ENCODE results near the gene VCAN. TPM values are rescaled to one million over a fixed set of nuclear protein-coding genes. Genes with fewer than 3 reads are reported as not detected.
A peak's percentile ranks its signal among the peaks of the same experiment; 100 is the strongest.

The VCAN gene
- total and polyA plus RNA-seq, 11 donors: 4.8 to 121 (median 26.4) TPM

DNA sequence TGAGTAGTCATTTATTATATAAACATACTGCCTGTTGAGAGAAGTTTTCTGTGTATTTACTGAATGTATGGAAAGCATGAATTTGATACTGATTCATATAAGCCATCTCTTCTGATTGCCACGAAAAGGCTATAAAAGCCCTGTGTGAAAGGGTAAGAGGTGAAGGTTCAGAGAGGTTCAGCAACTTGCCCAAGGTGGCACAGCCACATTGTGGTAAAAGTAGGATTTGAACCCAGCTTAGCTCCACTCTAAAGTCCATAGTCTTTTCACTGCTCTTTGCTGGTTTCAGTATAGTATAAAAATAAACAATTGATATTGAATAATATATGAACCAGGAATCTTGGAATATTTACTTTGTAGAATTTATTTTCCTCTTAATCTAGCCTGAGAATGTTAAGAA is 71.3 kb downstream of the VCAN start:
- intact Hi-C loops (cut with DNase I): no loop called here
- Histone ChIP-seq H3K9me3 (no peaks in the 10 kb centered on the region), H3K27ac (no peak overlapping the region), H3K4me1 (peaks cover 0 to 18% (median 0%) of the 10 kb centered on the region in 12 donors), H3K27me3 (no peaks in the 10 kb centered on the region), H3K4me3 (no peak overlapping the region), H3K36me3 (peaks cover 0 to 19% (median 2%) of the 10 kb centered on the region in 9 donors)
- DNase-seq: no peak
- ATAC-seq: no peak
- 69 to 94% (median 90%) methylated on average over 1 of the region's 1 CpG for WGBS, 4 donors
- no peak for TF ChIP-seq POLR2A (IDR thresholded peaks at IDR 0.05)
- TF ChIP-seq, protein P1, sequence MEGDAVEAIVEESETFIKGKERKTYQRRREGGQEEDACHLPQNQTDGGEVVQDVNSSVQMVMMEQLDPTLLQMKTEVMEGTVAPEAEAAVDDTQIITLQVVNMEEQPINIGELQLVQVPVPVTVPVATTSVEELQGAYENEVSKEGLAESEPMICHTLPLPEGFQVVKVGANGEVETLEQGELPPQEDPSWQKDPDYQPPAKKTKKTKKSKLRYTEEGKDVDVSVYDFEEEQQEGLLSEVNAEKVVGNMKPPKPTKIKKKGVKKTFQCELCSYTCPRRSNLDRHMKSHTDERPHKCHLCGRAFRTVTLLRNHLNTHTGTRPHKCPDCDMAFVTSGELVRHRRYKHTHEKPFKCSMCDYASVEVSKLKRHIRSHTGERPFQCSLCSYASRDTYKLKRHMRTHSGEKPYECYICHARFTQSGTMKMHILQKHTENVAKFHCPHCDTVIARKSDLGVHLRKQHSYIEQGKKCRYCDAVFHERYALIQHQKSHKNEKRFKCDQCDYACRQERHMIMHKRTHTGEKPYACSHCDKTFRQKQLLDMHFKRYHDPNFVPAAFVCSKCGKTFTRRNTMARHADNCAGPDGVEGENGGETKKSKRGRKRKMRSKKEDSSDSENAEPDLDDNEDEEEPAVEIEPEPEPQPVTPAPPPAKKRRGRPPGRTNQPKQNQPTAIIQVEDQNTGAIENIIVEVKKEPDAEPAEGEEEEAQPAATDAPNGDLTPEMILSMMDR (IDR thresholded peaks at IDR 0.05): no peak

DNA sequence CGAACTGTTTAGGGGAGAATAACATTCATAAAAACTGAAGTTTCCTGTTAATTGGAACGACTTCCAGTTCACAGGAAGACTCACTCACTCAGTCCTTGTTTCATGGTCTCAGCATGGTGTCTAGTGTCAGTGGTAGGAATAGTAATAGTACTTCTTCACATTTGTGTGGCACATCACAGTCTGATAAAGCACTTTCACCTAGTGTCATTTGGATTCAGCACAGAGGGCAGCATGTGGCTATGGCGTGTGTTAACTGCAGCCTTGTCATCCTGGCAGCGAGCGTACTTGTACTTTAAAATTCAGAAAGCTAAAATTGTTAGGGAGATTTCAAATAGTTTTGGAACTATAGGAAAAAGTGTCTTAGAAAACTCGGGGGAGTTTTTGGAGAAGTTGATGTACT is 72.4 kb downstream of the VCAN start:
- WGBS, 4 donors: 72 to 79% (median 76%) methylated on average over 6 of the region's 6 CpGs
- DNase-seq: no peak
- no peak for TF ChIP-seq POLR2A (IDR thresholded peaks at IDR 0.05)
- TF ChIP-seq, protein P1 (IDR thresholded peaks at IDR 0.05): no peak
- H3K27me3 ChIP-seq: no peaks in the 10 kb centered on the region
- no peaks in the 10 kb centered on the region for H3K9me3 ChIP-seq
- H3K4me3 ChIP-seq: no peak overlapping the region
- no peak for ATAC-seq
- H3K4me1 ChIP-seq: peaks cover 0 to 11% (median 0%) of the 10 kb centered on the region in 12 donors
- intact Hi-C loops (cut with DNase I): no loop called here
- peaks cover 0 to 19% (median 0%) of the 10 kb centered on the region in 9 donors for H3K36me3 ChIP-seq
- no peak overlapping the region for H3K27ac ChIP-seq

DNA sequence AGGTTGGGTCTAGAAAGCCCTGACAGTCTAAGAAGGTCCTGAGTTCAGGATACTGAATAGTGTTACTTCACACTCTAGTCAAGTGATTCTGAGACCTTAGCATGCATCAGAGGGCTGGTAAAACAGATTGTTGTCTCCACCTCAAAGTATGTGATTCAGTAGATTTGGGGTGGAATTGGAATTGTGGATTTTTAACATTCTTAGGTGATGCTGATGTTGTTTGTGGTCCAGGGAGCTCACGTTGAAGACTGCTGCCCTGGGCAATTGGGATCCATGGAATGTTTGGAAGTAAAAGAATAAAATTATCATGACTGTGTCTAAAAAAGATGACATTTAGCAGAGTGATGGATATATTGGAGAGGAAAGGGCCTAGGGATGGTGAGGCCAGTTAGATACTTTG is 75.6 kb downstream of the VCAN start:
- WGBS, 4 donors: 74 to 86% (median 82%) methylated on average over 1 of the region's 1 CpG
- Histone ChIP-seq H3K4me3 (no peak overlapping the region), H3K27me3 (no peaks in the 10 kb centered on the region), H3K27ac (peak overlapping the region in 1 of 12 donors; percentile 7), H3K4me1 (peaks cover 0 to 18% (median 0%) of the 10 kb centered on the region in 12 donors), H3K9me3 (no peaks in the 10 kb centered on the region), H3K36me3 (peaks cover 0 to 26% (median 0%) of the 10 kb centered on the region in 9 donors)
- DNase-seq (no peak), ATAC-seq (no peak)
- intact Hi-C loops (cut with DNase I): no loop called here
- TF ChIP-seq, protein P1 (IDR thresholded peaks at IDR 0.05): no peak
- no peak for TF ChIP-seq POLR2A (IDR thresholded peaks at IDR 0.05)

DNA sequence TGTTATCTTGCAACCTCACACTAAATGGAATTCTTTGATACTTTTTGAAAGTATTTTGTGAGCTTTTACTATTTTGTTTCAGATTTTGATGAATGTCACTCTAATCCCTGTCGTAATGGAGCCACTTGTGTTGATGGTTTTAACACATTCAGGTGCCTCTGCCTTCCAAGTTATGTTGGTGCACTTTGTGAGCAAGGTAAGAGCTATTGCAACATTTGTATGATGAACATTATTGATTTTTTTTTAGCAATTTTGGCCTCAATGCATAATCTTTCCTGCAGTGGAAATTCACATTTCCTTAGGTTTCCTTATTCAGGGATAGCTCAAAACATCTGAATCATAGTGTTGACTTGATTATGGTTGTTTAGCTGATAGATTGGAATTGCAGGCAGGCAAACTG is 76.3 kb downstream of the VCAN start:
- no peak for DNase-seq
- Histone ChIP-seq H3K27ac (no peak overlapping the region), H3K4me3 (no peak overlapping the region), H3K27me3 (no peaks in the 10 kb centered on the region), H3K9me3 (no peaks in the 10 kb centered on the region), H3K36me3 (peaks cover 0 to 26% (median 0%) of the 10 kb centered on the region in 9 donors), H3K4me1 (peaks cover 0 to 20% (median 0%) of the 10 kb centered on the region in 12 donors)
- TF ChIP-seq, protein P1 (IDR thresholded peaks at IDR 0.05): no peak
- TF ChIP-seq POLR2A (IDR thresholded peaks at IDR 0.05): no peak
- ATAC-seq: no peak
- intact Hi-C loops (cut with DNase I): no loop called here
- 92 to 100% (median 96%) methylated on average over 1 of the region's 1 CpG for WGBS, 4 donors

Measured in heart left ventricle (tissue), 16 donors.